ENCODE data around the gene PLEKHA7. TPM values are rescaled to one million over a fixed set of nuclear protein-coding genes. Genes with fewer than 3 reads are reported as not detected.

The PLEKHA7 gene
- total RNA-seq, 1 experiment from 2014 or later, result 13.0 TPM

DNA sequence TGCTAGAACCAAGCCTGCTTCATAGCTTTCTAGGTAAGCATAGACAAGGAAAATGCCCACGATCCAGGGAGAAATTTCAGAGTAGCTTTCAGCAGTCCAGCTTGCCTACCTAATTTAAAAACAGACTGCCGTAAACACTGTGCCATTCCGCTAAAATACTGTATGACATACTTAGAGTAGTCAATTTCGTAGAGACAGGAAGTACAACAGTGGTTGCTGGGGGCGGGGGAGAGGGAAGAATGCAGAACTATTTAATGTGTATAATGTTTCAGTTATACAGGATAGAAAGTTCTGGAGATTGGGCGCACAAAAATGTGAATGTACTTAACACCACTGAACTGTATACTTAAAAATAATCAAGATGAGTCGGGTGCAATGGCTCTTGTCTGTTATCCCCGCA lies 219.1 kb downstream of the PLEKHA7 start (continued):
- TF ChIP-seq, protein P1, sequence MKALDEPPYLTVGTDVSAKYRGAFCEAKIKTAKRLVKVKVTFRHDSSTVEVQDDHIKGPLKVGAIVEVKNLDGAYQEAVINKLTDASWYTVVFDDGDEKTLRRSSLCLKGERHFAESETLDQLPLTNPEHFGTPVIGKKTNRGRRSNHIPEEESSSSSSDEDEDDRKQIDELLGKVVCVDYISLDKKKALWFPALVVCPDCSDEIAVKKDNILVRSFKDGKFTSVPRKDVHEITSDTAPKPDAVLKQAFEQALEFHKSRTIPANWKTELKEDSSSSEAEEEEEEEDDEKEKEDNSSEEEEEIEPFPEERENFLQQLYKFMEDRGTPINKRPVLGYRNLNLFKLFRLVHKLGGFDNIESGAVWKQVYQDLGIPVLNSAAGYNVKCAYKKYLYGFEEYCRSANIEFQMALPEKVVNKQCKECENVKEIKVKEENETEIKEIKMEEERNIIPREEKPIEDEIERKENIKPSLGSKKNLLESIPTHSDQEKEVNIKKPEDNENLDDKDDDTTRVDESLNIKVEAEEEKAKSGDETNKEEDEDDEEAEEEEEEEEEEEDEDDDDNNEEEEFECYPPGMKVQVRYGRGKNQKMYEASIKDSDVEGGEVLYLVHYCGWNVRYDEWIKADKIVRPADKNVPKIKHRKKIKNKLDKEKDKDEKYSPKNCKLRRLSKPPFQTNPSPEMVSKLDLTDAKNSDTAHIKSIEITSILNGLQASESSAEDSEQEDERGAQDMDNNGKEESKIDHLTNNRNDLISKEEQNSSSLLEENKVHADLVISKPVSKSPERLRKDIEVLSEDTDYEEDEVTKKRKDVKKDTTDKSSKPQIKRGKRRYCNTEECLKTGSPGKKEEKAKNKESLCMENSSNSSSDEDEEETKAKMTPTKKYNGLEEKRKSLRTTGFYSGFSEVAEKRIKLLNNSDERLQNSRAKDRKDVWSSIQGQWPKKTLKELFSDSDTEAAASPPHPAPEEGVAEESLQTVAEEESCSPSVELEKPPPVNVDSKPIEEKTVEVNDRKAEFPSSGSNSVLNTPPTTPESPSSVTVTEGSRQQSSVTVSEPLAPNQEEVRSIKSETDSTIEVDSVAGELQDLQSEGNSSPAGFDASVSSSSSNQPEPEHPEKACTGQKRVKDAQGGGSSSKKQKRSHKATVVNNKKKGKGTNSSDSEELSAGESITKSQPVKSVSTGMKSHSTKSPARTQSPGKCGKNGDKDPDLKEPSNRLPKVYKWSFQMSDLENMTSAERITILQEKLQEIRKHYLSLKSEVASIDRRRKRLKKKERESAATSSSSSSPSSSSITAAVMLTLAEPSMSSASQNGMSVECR (CRISPR knock-in tag; IDR thresholded peaks at IDR 0.05; ENCODE audit: borderline replicate concordance), result no peak
- no peak for TF ChIP-seq ZNF219 (CRISPR knock-in tag; IDR thresholded peaks at IDR 0.05; ENCODE audit: borderline replicate concordance)
- TF ChIP-seq, protein P2, sequence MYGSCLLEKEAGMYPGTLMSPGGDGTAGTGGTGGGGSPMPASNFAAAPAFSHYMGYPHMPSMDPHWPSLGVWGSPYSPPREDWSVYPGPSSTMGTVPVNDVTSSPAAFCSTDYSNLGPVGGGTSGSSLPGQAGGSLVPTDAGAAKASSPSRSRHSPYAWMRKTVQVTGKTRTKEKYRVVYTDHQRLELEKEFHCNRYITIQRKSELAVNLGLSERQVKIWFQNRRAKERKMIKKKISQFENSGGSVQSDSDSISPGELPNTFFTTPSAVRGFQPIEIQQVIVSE (CRISPR knock-in tag; IDR thresholded peaks at IDR 0.05; ENCODE audit: borderline replicate concordance), result no peak
- TF ChIP-seq, protein P3, sequence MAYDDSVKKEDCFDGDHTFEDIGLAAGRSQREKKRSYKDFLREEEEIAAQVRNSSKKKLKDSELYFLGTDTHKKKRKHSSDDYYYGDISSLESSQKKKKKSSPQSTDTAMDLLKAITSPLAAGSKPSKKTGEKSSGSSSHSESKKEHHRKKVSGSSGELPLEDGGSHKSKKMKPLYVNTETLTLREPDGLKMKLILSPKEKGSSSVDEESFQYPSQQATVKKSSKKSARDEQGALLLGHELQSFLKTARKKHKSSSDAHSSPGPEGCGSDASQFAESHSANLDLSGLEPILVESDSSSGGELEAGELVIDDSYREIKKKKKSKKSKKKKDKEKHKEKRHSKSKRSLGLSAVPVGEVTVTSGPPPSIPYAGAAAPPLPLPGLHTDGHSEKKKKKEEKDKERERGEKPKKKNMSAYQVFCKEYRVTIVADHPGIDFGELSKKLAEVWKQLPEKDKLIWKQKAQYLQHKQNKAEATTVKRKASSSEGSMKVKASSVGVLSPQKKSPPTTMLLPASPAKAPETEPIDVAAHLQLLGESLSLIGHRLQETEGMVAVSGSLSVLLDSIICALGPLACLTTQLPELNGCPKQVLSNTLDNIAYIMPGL (CRISPR knock-in tag; IDR thresholded peaks at IDR 0.05), result no peak
- no peak for TF ChIP-seq GRHL2 (CRISPR knock-in tag; IDR thresholded peaks at IDR 0.05; ENCODE audit: insufficient replicate concordance, severe bottlenecking)
- TF ChIP-seq FOXK1 (CRISPR knock-in tag; IDR thresholded peaks at IDR 0.05), result no peak
- TF ChIP-seq CREM (CRISPR knock-in tag; IDR thresholded peaks at IDR 0.05), result no peak
- no peak for TF ChIP-seq NR2C2 (CRISPR knock-in tag; IDR thresholded peaks at IDR 0.05)

DNA sequence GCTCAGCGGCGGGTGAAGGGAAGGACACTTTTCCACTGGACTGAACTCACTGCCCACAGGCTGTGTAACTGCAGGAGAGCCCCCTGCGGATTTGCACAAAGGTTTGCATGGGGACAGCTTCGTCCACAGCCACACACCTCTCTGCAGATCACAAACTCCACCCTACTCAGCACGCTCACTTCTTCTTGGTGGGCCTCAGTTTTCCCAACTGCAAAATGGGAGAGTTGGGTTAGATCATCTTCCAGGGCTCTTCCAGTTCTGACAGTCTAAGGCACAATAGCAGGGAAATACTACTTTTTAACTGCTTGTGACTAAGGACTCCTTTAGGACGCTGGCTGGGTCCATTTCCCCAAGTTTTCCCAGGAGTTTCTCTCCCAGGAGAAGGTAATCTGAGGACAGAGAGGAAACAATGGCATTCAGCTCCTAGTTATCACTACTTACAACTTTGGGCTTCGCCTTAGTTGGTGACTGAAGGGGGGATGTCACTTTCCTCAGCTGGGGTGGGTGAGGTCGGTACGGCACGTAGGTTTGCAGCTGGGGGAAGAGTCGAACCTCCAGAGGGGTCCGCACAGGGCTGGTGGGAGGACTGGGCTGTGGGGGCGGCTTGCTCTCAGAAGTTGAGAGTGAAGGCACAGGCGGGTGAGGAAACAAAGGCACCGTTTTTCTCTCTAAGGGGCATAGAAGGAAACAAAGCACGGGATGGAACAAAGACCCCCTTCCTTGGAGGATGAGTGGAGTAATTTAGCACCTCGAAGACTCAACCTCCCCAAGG lies 220.0 kb downstream of the PLEKHA7 start:
- ChIA-PET CTCF (interaction anchor here (0.8 kb wide), 1 partner anchor 26 kb away, joined by 3 read pairs; no protein-coding TSS in a partner anchor), POLR2A (no interaction called here)
- TF ChIP-seq HMGA2 (CRISPR knock-in tag; IDR thresholded peaks at IDR 0.05) (no peak), ELF4 (CRISPR knock-in tag; IDR thresholded peaks at IDR 0.05; ENCODE audit: low read depth) (no peak), ZBTB21 (CRISPR knock-in tag; IDR thresholded peaks at IDR 0.05; ENCODE audit: borderline replicate concordance) (no peak)
- TF ChIP-seq, protein P4, sequence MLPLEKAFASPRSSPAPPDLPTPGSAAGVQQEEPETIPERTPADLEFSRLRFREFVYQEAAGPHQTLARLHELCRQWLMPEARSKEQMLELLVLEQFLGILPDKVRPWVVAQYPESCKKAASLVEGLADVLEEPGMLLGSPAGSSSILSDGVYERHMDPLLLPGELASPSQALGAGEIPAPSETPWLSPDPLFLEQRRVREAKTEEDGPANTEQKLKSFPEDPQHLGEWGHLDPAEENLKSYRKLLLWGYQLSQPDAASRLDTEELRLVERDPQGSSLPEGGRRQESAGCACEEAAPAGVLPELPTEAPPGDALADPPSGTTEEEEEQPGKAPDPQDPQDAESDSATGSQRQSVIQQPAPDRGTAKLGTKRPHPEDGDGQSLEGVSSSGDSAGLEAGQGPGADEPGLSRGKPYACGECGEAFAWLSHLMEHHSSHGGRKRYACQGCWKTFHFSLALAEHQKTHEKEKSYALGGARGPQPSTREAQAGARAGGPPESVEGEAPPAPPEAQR (CRISPR knock-in tag; IDR thresholded peaks at IDR 0.05), result no peak
- Mint-ChIP-seq H3K4me1 (no peaks in the 10 kb centered on the region), H3K9me3 (no peaks in the 10 kb centered on the region), H3K27ac (no peak overlapping the region), H3K36me3 (peaks cover 6% of the 10 kb centered on the region), H3K4me3 (no peak overlapping the region), H3K27me3 (ENCODE audit: low read depth) (no peaks in the 10 kb centered on the region)
- no peak for DNase-seq (ENCODE audit: low spot score)
- ATAC-seq, result no peak

DNA sequence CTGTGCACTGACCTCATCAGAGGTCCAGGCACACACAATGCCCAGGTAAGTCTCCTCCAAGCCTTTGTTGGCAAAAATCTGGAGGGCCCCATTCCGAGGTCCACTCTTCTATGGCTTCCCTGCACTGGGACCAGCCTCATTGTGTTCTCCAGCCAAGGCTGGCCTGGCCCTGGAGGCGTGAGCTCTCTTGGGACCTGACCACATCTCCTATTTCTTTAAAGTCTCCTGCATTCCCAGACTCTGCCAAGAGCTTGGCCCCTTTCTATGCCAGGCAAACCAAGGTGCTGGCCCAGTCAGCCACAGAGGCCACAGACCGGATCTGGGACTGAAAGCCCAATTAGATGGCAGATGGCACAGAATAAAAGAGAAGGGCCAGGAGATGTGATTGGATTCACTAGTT lies 220.7 kb downstream of the PLEKHA7 start:
- no peak for TF ChIP-seq TEAD1 (CRISPR knock-in tag; IDR thresholded peaks at IDR 0.05)
- TF ChIP-seq CREB1 (CRISPR knock-in tag; IDR thresholded peaks at IDR 0.05), result no peak
- TF ChIP-seq, protein P5, sequence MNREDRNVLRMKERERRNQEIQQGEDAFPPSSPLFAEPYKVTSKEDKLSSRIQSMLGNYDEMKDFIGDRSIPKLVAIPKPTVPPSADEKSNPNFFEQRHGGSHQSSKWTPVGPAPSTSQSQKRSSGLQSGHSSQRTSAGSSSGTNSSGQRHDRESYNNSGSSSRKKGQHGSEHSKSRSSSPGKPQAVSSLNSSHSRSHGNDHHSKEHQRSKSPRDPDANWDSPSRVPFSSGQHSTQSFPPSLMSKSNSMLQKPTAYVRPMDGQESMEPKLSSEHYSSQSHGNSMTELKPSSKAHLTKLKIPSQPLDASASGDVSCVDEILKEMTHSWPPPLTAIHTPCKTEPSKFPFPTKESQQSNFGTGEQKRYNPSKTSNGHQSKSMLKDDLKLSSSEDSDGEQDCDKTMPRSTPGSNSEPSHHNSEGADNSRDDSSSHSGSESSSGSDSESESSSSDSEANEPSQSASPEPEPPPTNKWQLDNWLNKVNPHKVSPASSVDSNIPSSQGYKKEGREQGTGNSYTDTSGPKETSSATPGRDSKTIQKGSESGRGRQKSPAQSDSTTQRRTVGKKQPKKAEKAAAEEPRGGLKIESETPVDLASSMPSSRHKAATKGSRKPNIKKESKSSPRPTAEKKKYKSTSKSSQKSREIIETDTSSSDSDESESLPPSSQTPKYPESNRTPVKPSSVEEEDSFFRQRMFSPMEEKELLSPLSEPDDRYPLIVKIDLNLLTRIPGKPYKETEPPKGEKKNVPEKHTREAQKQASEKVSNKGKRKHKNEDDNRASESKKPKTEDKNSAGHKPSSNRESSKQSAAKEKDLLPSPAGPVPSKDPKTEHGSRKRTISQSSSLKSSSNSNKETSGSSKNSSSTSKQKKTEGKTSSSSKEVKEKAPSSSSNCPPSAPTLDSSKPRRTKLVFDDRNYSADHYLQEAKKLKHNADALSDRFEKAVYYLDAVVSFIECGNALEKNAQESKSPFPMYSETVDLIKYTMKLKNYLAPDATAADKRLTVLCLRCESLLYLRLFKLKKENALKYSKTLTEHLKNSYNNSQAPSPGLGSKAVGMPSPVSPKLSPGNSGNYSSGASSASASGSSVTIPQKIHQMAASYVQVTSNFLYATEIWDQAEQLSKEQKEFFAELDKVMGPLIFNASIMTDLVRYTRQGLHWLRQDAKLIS (CRISPR knock-in tag; IDR thresholded peaks at IDR 0.05; ENCODE audit: borderline replicate concordance), result no peak
- no peak for TF ChIP-seq NFYB (CRISPR knock-in tag; conservative IDR thresholded peaks at IDR 0.05; ENCODE audit: low read depth)
- Mint-ChIP-seq H3K4me3 (no peak overlapping the region), H3K27me3 (ENCODE audit: low read depth) (no peaks in the 10 kb centered on the region), H3K9me3 (no peaks in the 10 kb centered on the region), H3K27ac (no peak overlapping the region), H3K4me1 (no peaks in the 10 kb centered on the region), H3K36me3 (peaks cover 6% of the 10 kb centered on the region)
- ATAC-seq (no peak), DNase-seq (ENCODE audit: low spot score) (no peak)
- POLR2A ChIA-PET, result no interaction called here
- CTCF ChIA-PET, result no interaction called here

Data from WTC11 (cell line).